Measurements from ENCODE around the gene KRT82.

Gene KRT82

GRCh38 chr12:52439420-52439819 lies 33.3 kb upstream of the KRT82 start:
- Mint-ChIP-seq H3K9me3 (no peaks in the 10 kb centered on the region), H3K4me1 (ENCODE audit: low read depth) (no peaks in the 10 kb centered on the region), H3K27ac (no peak overlapping the region), H3K36me3 (ENCODE audit: low read depth) (no peaks in the 10 kb centered on the region), H3K27me3 (peaks cover 22% of the 10 kb centered on the region), H3K4me3 (no peak overlapping the region)

- peaks cover 21% of the 10 kb centered on the region for H3K27me3 Mint-ChIP-seq
- H3K4me1 Mint-ChIP-seq (ENCODE audit: low read depth): no peaks in the 10 kb centered on the region
- no peak overlapping the region for H3K4me3 Mint-ChIP-seq
- no peak overlapping the region for H3K27ac Mint-ChIP-seq
- H3K36me3 Mint-ChIP-seq (ENCODE audit: low read depth): no peaks in the 10 kb centered on the region
- H3K9me3 Mint-ChIP-seq: no peaks in the 10 kb centered on the region
These were observed 32.5 kb upstream of the KRT82 start for GRCh38 chr12:52438305-52439301.

- H3K4me3 Mint-ChIP-seq: no peak overlapping the region
- H3K9me3 Mint-ChIP-seq: no peaks in the 10 kb centered on the region
- H3K27me3 Mint-ChIP-seq: peaks cover 21% of the 10 kb centered on the region
- H3K4me1 Mint-ChIP-seq (ENCODE audit: low read depth): no peaks in the 10 kb centered on the region
- H3K27ac Mint-ChIP-seq: no peak overlapping the region
- H3K36me3 Mint-ChIP-seq (ENCODE audit: low read depth): no peaks in the 10 kb centered on the region
These were observed 31.4 kb upstream of the KRT82 start for GRCh38 chr12:52437508-52437907.

GRCh38 chr12:52436828-52437474 lies 30.8 kb upstream of the KRT82 start:
- Mint-ChIP-seq H3K4me1 (ENCODE audit: low read depth) (no peaks in the 10 kb centered on the region), H3K9me3 (no peaks in the 10 kb centered on the region), H3K4me3 (no peak overlapping the region), H3K27ac (no peak overlapping the region), H3K27me3 (peaks cover 16% of the 10 kb centered on the region), H3K36me3 (ENCODE audit: low read depth) (no peaks in the 10 kb centered on the region)

DNA sequence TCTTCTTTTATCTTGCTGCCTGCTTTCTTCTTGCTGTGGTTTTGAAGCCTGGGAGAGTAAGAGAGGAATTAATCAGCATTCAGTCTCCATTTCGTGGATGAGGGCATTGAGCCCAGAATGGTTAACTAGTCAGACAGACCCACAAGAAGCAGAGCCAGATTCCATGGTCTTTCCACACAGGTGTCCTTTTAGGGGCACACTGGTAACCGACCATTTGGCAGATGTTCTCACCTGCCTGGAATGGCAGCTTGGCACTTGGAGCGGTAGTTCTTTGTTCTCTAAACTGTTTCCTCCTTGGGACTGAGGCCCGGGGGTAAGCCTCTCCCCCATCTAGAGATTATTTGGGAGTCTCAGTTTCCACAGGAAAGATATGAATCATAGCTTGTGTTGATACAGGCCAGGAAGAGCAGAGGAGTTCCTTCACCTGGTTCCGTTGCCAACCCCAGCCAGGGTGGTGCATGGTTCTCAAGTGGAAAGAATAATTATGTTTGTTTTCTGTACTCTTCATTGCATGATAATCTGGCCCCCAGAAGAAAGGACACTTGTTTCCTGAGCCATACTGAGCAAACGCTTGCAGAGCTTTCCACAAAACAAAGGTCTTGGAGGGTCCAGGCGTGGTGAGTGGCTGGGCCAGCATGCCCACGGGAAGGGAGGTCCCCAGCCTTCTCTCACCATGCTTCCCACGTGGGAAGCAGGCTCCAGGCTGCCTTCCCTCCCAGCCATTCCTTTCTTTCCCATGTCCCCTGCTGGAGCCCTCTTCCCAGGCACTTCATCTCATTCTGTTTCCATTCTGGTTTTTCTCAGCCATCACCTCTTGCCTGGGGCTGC lies 30.1 kb upstream of the KRT82 start:
- H3K9me3 Mint-ChIP-seq: no peaks in the 10 kb centered on the region
- H3K36me3 Mint-ChIP-seq (ENCODE audit: low read depth): no peaks in the 10 kb centered on the region
- H3K4me1 Mint-ChIP-seq (ENCODE audit: low read depth): no peaks in the 10 kb centered on the region
- no peak overlapping the region for H3K27ac Mint-ChIP-seq
- H3K4me3 Mint-ChIP-seq: no peak overlapping the region
- peaks cover 17% of the 10 kb centered on the region for H3K27me3 Mint-ChIP-seq

- Mint-ChIP-seq H3K9me3 (no peaks in the 10 kb centered on the region), H3K27me3 (peaks cover 20% of the 10 kb centered on the region), H3K4me3 (no peak overlapping the region), H3K36me3 (ENCODE audit: low read depth) (no peaks in the 10 kb centered on the region), H3K27ac (no peak overlapping the region), H3K4me1 (ENCODE audit: low read depth) (no peaks in the 10 kb centered on the region)
These were observed 29.5 kb upstream of the KRT82 start for GRCh38 chr12:52435659-52435999.

DNA sequence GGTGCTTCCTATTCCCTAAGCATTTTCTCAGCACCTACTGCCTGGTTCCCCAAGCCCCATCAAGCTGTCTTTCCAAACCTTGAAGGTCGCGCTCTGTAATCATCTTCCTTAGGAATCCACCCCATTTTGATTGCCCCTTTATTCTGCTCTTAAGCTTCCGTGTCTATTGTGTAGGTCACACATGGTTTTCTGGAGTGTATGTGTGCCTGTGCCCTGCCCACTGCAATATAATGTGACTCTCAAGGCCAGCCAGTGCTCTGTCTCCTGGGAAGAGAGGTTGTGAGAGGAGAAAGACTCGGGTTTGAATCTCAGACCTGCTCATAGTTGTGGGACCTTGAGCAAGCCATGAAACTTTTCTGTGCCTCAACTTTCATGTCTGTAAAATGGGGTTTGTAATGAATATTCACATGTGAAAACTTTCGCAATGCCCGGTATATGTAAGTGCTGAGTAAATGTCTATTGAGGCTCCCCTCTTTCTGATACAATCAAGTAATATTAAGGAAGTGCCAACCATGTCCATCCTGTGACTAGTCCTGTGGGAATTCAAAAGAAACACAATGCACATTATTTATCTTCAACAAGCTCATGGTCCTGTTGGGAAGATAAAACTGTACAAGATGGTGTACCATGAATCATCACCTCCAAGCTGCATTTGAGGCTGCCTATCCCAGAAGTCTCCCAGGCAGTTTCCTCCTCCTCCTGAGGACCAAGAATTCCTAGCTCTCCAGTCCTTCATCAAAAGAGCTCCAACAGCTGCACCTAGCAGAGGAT lies 28.8 kb upstream of the KRT82 start:
- H3K36me3 Mint-ChIP-seq (ENCODE audit: low read depth): no peaks in the 10 kb centered on the region
- H3K27me3 Mint-ChIP-seq: peaks cover 20% of the 10 kb centered on the region
- H3K4me3 Mint-ChIP-seq: no peak overlapping the region
- no peak overlapping the region for H3K27ac Mint-ChIP-seq
- H3K9me3 Mint-ChIP-seq: no peaks in the 10 kb centered on the region
- no peaks in the 10 kb centered on the region for H3K4me1 Mint-ChIP-seq (ENCODE audit: low read depth)

- Mint-ChIP-seq H3K36me3 (ENCODE audit: low read depth) (no peaks in the 10 kb centered on the region), H3K27me3 (peaks cover 20% of the 10 kb centered on the region), H3K9me3 (no peaks in the 10 kb centered on the region), H3K4me1 (ENCODE audit: low read depth) (no peaks in the 10 kb centered on the region), H3K27ac (no peak within 1 kb of the TSS), H3K4me3 (no peak within 1 kb of the TSS)
These were observed 28.1 kb upstream of the KRT82 start, which contains the start of gene KRT75 for GRCh38 chr12:52434081-52434733. Gene KRT75 (minus strand): TSS chr12:52434371. CDS start chr12:52434304, 67 bp downstream.

GRCh38 chr12:52433501-52434080 lies 27.5 kb upstream of the KRT82 start:
- Mint-ChIP-seq H3K4me3 (no peak overlapping the region), H3K9me3 (no peaks in the 10 kb centered on the region), H3K36me3 (ENCODE audit: low read depth) (no peaks in the 10 kb centered on the region)

GRCh38 chr12:52432559-52433207 lies 26.5 kb upstream of the KRT82 start:
- Mint-ChIP-seq H3K27ac (no peak overlapping the region), H3K9me3 (no peaks in the 10 kb centered on the region), H3K4me1 (ENCODE audit: low read depth) (no peaks in the 10 kb centered on the region), H3K36me3 (ENCODE audit: low read depth) (no peaks in the 10 kb centered on the region), H3K27me3 (peaks cover 29% of the 10 kb centered on the region), H3K4me3 (no peak overlapping the region)

More at GRCh38 chr12:52433501-52434080, 27.5 kb upstream of the KRT82 start:
- no peaks in the 10 kb centered on the region for H3K4me1 Mint-ChIP-seq (ENCODE audit: low read depth)
- no peak overlapping the region for H3K27ac Mint-ChIP-seq
- peaks cover 25% of the 10 kb centered on the region for H3K27me3 Mint-ChIP-seq

GRCh38 chr12:52428121-52428520 lies 22.0 kb upstream of the KRT82 start:
- peaks cover 20% of the 10 kb centered on the region for H3K27me3 Mint-ChIP-seq
- no peaks in the 10 kb centered on the region for H3K4me1 Mint-ChIP-seq (ENCODE audit: low read depth)
- no peak overlapping the region for H3K4me3 Mint-ChIP-seq
- no peak overlapping the region for H3K27ac Mint-ChIP-seq
- no peaks in the 10 kb centered on the region for H3K9me3 Mint-ChIP-seq
- no peaks in the 10 kb centered on the region for H3K36me3 Mint-ChIP-seq (ENCODE audit: low read depth)

- H3K36me3 Mint-ChIP-seq (ENCODE audit: low read depth): no peaks in the 10 kb centered on the region
- no peak overlapping the region for H3K4me3 Mint-ChIP-seq
- no peaks in the 10 kb centered on the region for H3K4me1 Mint-ChIP-seq (ENCODE audit: low read depth)
- peaks cover 17% of the 10 kb centered on the region for H3K27me3 Mint-ChIP-seq
- H3K9me3 Mint-ChIP-seq: no peaks in the 10 kb centered on the region
- no peak overlapping the region for H3K27ac Mint-ChIP-seq
These were observed 20.9 kb upstream of the KRT82 start for GRCh38 chr12:52427083-52427482.

DNA sequence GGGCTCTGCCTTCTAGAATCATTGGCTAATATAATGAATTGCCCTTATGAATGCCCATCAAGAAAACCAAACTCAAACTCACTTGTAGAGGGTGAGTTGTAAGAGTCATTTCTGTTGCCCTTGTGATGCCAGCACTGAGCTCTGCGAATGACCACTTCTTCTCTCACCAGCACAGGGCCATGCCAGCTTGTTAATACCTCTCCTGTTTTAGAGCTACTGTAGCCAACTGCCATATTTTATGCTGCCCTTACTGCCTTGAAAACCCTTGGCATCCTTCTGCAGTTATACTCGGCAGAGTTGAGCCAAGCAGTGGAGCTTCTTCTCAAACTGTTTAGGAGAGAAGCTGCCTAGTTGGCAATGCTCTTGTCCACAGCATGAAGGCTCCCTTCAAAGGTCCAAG lies 19.9 kb upstream of the KRT82 start:
- Mint-ChIP-seq H3K4me3 (no peak overlapping the region), H3K27me3 (peaks cover 24% of the 10 kb centered on the region), H3K27ac (no peak overlapping the region), H3K36me3 (ENCODE audit: low read depth) (no peaks in the 10 kb centered on the region), H3K9me3 (no peaks in the 10 kb centered on the region), H3K4me1 (ENCODE audit: low read depth) (no peaks in the 10 kb centered on the region)

Measured in stimulated activated naive CD8-positive, alpha-beta T cell treated with anti-CD3 and anti-CD28 coated beads, Interleukin-15, Interleukin-2, amounts not matched to agents 100 ng/mL and 50 ng/mL, for 24 hours (primary cell).